Peyer's patch (tissue), 4 donors: ENCODE measurements around the gene TBX6. TPM values are rescaled to one million over a fixed set of nuclear protein-coding genes. Genes with fewer than 3 reads are reported as not detected.
A peak's percentile ranks its signal among the peaks of the same experiment; 100 is the strongest.

Experiments used
- DNase-seq, 3 donors: peaks; one replicate each; pipeline ENCODE4 v3.0.0-alpha.2; 2017 to 2019
- H3K27ac ChIP-seq, 4 donors: fragments of 200-600 bp; sonication (generic); one replicate each; pipeline ENCODE4 v1.5.1; 2016 to 2019
- H3K27me3 ChIP-seq, 2 donors: fragments of 200-600 bp; sonication (generic); one replicate each; pipeline ENCODE4 v1.5.1; 2019
- H3K36me3 ChIP-seq, 3 donors: fragments of 200-600 bp; sonication (generic); one replicate each; pipeline ENCODE4 v1.5.1; 2016 to 2019
- H3K4me1 ChIP-seq, 4 donors: fragments of 200-600 bp; sonication (generic); one replicate each; pipeline ENCODE4 v1.5.1; 2016 to 2019
- H3K4me3 ChIP-seq, 4 donors: fragments of 200-600 bp; sonication (generic); 1 replicate in 3 of 4; 2 replicates in 1 of 4; pipeline ENCODE4 v1.5.1; 2016 to 2019; ENCODE audit warnings: mild to moderate bottlenecking in 1 of 4
- H3K9me3 ChIP-seq, 4 donors: fragments of 200-600 bp; sonication (generic); one replicate each; pipeline ENCODE4 v1.5.1; 2016 to 2019; ENCODE audit warnings: mild to moderate bottlenecking in 1 of 4
- POLR2A ChIP-seq, 2 donors: fragments of 450-650 bp; IDR thresholded peaks; one replicate each; pipeline ENCODE4 v1.5.1; 2017; ENCODE audit warnings: antibody characterized with exemption in 2 of 2, mild to moderate bottlenecking in 2 of 2, moderate library complexity in 2 of 2
- total RNA-seq, 4 donors: library from RNA; depleted of rRNA; stranded (reverse); fragments of >200 nt; gene quantifications; one replicate each; pipeline ENCODE4 v1.1.0, GENCODE V29; 2016
- TF ChIP-seq, protein P1 (sequence below), 6 experiments: fragments of 450-650 bp in 4 of 6; fragments of 200-600 bp in 2 of 6; sonication (generic) in 1 of 6; IDR thresholded peaks; one replicate each; pipeline ENCODE4 v1.5.1; 2017 to 2019; ENCODE audit warnings: antibody characterized with exemption in 6 of 6, mild to moderate bottlenecking in 3 of 6, moderate library complexity in 1 of 6

TBX6 gene
- total RNA-seq, 4 donors from 2014 or later: 0.53 to 3.4 (median 2.2) TPM

DNA sequence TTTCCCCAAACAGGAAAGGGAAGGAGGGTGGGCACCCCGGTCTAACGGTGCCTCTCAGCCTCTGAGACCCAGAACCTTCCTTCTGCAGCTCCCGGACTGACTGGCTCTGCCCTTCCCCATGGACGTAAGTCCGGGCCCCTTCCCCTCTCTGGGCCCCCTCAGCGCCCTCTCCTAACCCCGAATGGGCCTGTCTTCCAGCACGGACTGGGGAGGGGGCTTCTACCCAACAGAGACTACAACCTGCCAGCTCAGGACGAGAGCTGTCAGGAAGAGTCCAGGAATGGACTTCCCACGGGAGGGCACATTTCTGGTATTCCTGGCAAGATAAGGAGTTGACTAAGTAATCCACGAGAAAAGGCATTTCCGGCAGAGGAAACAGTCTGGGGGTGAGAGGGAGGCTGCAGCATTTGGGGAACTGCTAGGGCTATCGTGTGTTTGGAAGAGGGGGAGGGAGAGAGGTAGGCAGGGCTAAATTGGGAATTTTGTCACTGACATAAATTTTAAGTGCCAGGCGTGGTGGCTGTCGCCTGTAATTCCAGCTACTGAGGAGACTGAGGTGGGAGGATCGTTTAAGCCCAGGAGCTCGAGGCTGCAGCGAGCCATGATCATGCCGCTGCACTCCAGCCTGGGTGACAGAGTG lies 38.2 kb downstream of the TBX6 start:
- TF ChIP-seq POLR2A (IDR thresholded peaks at IDR 0.05): no peak
- TF ChIP-seq, protein P1, sequence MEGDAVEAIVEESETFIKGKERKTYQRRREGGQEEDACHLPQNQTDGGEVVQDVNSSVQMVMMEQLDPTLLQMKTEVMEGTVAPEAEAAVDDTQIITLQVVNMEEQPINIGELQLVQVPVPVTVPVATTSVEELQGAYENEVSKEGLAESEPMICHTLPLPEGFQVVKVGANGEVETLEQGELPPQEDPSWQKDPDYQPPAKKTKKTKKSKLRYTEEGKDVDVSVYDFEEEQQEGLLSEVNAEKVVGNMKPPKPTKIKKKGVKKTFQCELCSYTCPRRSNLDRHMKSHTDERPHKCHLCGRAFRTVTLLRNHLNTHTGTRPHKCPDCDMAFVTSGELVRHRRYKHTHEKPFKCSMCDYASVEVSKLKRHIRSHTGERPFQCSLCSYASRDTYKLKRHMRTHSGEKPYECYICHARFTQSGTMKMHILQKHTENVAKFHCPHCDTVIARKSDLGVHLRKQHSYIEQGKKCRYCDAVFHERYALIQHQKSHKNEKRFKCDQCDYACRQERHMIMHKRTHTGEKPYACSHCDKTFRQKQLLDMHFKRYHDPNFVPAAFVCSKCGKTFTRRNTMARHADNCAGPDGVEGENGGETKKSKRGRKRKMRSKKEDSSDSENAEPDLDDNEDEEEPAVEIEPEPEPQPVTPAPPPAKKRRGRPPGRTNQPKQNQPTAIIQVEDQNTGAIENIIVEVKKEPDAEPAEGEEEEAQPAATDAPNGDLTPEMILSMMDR (IDR thresholded peaks at IDR 0.05): no peak
- no peaks in the 10 kb centered on the region for H3K27me3 ChIP-seq
- H3K27ac ChIP-seq: peak overlapping the region in 1 of 4 donors; percentile 47
- H3K4me1 ChIP-seq: peaks cover 0 to 23% (median 6%) of the 10 kb centered on the region in 4 donors
- peak overlapping the region; percentile 38 to 68 (median 64) for H3K4me3 ChIP-seq
- H3K9me3 ChIP-seq: no peaks in the 10 kb centered on the region
- no peak for DNase-seq
- no peaks in the 10 kb centered on the region for H3K36me3 ChIP-seq

DNA sequence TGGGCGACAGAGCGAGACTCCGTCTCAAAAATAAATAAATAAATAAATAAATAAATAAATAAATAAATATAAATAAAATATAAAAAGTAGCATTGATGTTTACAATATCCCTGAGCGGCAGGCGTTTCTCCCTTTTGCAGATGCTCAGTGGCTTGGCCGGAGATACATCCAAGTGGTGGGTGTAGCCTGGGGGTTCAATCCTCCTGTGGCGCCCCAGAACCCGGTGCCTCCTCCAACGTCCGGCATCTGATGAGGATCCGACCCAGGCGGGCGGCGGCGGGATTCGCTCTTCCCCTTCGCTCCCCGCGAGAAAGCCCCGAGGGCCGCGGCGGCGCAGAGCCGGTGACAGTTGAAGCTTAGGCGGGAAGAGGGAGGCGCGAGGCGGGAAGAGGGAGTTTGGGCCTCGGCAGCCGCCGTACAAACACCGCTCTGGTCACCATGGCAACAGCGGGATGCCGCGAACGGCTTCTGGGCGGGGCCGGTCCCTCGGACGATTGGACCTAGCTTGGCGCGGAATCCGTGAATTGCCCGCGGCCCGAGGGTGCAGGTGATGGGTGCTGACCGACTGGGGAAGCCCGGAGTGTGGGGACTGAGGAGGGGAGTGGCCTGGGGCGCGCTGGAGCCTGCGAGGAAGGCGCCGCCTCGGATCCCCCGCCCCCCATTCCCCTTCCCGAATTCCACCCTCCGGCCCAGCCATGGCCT lies 38.9 kb downstream of the TBX6 start:
- H3K27ac ChIP-seq: peak overlapping the region in 1 of 4 donors; percentile 47

DNA sequence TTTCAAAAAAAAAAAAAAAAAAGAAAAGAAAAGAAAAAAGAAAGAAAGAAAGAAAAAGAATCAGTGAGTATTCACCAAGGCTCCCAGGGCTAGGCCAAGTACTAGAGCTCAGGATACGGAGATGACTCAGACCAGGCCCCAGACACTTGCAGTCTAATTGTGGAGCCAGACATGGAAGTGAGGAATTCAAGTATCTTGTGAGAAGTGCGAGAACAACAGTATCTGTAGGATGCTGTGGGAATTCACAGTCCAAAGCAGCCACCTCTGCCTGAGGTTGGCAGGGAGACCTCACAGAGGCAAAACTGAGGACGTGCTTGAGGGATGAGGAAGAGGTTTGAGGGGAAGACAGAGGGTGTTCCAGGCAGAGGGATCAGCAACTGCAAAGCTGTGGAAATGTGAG lies 40.2 kb downstream of the TBX6 start:
- TF ChIP-seq POLR2A (IDR thresholded peaks at IDR 0.05): no peak
- TF ChIP-seq, protein P1 (IDR thresholded peaks at IDR 0.05): no peak
- no peak for DNase-seq

More for the DNA sequence above, 38.9 kb downstream of the TBX6 start:
- Histone ChIP-seq H3K9me3 (no peaks in the 10 kb centered on the region), H3K4me3 (peak overlapping the region; percentile 38 to 68 (median 64)), H3K27me3 (no peaks in the 10 kb centered on the region), H3K4me1 (peaks cover 0 to 23% (median 6%) of the 10 kb centered on the region in 4 donors), H3K36me3 (no peaks in the 10 kb centered on the region)
- TF ChIP-seq, protein P1 (IDR thresholded peaks at IDR 0.05): peak in 1 of 6 experiments; percentile 9
- TF ChIP-seq POLR2A (IDR thresholded peaks at IDR 0.05): no peak
- DNase-seq: peak; percentile 82 to 96 (median 95)

DNA sequence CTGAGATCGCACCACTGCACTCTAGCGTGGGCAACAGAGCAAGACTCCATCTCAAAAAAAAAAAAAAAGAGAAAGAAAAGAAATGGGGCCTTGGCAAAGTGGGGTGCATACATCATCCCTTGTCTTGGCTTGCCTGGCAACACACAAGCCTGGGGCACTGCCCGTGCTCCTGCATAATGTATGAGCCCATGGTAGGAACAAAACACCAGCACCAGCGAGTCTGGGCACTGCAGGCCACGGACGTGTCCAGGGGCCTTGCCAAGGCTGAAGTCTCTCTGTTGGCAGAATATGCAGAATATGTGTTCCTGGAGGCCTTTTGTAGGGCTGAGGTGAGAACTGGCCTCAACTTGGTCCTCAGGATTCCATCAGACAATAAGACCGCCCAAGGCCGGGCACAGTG lies 41.9 kb downstream of the TBX6 start:
- Histone ChIP-seq H3K36me3 (no peaks in the 10 kb centered on the region), H3K9me3 (no peaks in the 10 kb centered on the region), H3K27ac (no peak overlapping the region), H3K27me3 (no peaks in the 10 kb centered on the region), H3K4me3 (no peak overlapping the region), H3K4me1 (peaks cover 0 to 13% (median 6%) of the 10 kb centered on the region in 4 donors)
- no peak for DNase-seq
- TF ChIP-seq, protein P1 (IDR thresholded peaks at IDR 0.05): no peak
- TF ChIP-seq POLR2A (IDR thresholded peaks at IDR 0.05): no peak

More for the DNA sequence above, 40.2 kb downstream of the TBX6 start:
- H3K4me3 ChIP-seq: no peak overlapping the region
- H3K4me1 ChIP-seq: peaks cover 0 to 23% (median 6%) of the 10 kb centered on the region in 4 donors
- no peaks in the 10 kb centered on the region for H3K36me3 ChIP-seq
- H3K27me3 ChIP-seq: no peaks in the 10 kb centered on the region
- H3K27ac ChIP-seq: no peak overlapping the region
- no peaks in the 10 kb centered on the region for H3K9me3 ChIP-seq

DNA sequence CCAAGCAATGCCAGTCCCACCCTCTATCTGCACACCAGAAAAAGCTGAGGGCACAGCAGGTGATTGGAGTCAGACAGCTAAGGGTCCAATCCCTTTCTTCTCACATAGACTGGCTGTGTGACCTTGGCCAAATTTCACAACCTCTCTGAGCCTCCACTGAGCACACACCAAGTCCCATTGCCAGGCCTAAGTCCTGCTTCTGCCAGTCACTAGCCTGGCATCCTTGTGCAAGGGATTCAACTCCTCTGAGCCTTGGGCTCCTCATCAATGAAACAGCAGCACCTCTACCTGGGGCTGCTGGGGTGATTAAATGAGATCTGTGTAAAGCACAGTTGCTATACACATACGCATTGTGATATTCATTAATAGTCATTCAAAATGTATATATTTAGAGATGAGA lies 45.1 kb downstream of the TBX6 start:
- DNase-seq: no peak
- TF ChIP-seq, protein P1 (IDR thresholded peaks at IDR 0.05): no peak
- no peak for TF ChIP-seq POLR2A (IDR thresholded peaks at IDR 0.05)
- no peaks in the 10 kb centered on the region for H3K36me3 ChIP-seq

More for the DNA sequence above, 45.1 kb downstream of the TBX6 start:
- H3K9me3 ChIP-seq: no peaks in the 10 kb centered on the region
- H3K4me3 ChIP-seq: no peak overlapping the region
- H3K27ac ChIP-seq: no peak overlapping the region
- H3K27me3 ChIP-seq: no peaks in the 10 kb centered on the region
- no peaks in the 10 kb centered on the region for H3K4me1 ChIP-seq
